ENCODE data around the gene NFIC. TPM values are rescaled to one million over a fixed set of nuclear protein-coding genes. Genes with fewer than 3 reads are reported as not detected.
"Not testable (repeated sequence)": the region's sequence is repeated elsewhere in the genome, so short reads cannot be mapped to it uniquely, and the experiment has no call there.

NFIC gene
- total RNA-seq, 2 donors from 2014 or later, result 10.4 to 23.1 TPM

GRCh38 chr19:3364501-3364858, 1.9 kb upstream of the NFIC start:
- no peak for ATAC-seq
- no peaks in the 10 kb centered on the region for H3K36me3 Mint-ChIP-seq
- H3K9me3 Mint-ChIP-seq, result no peaks in the 10 kb centered on the region

GRCh38 chr19:3365093-3365835, 1.1 kb upstream of the NFIC start:
- Mint-ChIP-seq H3K9me3 (no peaks in the 10 kb centered on the region), H3K36me3 (no peaks in the 10 kb centered on the region), H3K27ac (no peak overlapping the region)
- ATAC-seq (no peak), DNase-seq (ENCODE audit: low spot score in 2 of 2) (no peak)

More at GRCh38 chr19:3364501-3364858, 1.9 kb upstream of the NFIC start:
- no peak for DNase-seq (ENCODE audit: low spot score in 2 of 2)
- no peak overlapping the region for H3K27ac Mint-ChIP-seq

DNA sequence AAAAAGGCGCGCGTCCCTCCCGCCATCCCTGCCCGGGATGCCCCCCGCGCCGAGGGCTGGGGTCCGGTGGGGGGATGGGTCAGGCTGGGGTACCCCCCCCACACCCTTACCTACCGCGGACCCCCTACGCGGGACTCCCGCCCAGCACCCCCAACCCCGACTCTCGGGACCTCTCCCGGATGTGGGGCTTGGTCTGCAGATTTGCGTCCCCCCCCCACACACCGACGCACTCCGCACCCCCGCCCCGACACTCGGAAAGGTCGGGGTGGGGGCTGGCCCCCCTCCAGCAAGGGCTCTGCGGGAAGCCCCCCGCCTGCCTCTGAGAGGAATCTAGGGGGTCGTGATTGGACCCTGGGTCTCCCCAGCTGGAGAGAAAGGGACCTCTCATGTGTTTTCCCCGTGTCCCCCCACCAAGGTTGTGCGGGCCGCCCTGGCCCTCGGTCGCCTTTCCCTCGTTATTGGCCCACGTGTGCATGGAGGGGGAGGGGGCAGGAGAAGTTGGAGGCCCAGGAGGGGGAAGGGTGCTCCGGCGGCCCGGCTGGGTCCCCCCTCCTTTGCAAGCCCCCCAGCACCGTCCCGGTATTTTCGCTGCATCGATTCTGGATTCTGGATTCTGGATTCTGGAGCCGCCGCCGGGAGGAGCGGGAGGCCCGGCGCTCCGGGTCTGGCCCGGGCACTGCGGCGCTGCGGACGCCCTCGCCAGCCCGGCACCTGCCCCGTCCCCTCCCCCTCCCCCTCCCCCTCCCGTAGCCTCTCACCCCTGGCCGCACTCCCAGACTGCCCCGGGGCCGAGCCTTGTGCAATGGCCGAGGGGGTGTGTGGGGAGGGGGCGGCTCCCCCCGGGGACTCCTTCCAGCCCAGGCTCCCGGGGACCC, 607 bp downstream of the NFIC start:
- no peaks in the 10 kb centered on the region for H3K36me3 Mint-ChIP-seq
- ATAC-seq (peak; percentile 20 to 28), DNase-seq (ENCODE audit: low spot score in 2 of 2) (no peak)
- peak overlapping the region in 1 of 2 donors; percentile 26 for H3K27ac Mint-ChIP-seq
- no peaks in the 10 kb centered on the region for H3K9me3 Mint-ChIP-seq

DNA sequence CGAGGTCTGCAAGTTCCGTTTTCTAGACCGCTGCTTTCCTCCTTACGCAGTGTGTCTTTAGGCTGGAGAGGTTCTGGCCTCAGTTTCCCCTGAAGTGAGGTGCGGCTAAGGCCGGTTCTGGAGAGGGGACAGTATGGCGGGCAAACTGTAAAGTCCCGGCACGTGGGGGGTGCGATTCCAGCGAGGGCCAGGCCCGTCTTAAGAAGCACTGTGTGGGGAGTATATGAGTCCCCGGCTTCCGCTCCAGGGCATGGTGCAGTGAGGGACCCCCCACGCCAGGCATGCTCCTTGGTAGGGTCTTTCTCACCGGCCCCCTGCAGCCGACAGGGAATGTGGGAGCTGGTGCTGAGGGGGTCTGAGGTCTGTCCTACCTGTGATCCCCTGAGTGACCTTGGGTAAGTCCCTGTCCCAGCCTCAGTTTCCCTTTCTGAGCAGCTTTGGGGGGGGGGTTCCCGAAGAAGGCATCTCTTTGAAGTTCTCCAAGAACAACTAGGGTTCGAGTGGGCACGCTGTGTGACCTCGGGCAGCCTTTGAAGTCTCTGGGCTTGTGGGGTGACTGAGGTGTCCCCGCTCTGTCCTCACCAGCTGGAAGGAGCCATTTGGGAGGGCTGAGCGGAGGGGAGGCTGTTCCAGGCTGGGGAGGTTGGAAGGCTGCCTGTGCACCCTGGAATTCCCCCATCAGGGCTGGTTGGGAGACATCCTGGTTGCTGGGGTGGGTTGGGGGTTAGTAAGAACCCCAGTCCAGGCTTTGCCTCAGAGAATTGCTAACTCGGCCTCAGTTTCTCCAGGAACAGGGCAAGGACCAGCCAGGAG, 1.5 kb downstream of the NFIC start:
- no peaks in the 10 kb centered on the region for H3K36me3 Mint-ChIP-seq
- no peak for DNase-seq (ENCODE audit: low spot score in 2 of 2)

DNA sequence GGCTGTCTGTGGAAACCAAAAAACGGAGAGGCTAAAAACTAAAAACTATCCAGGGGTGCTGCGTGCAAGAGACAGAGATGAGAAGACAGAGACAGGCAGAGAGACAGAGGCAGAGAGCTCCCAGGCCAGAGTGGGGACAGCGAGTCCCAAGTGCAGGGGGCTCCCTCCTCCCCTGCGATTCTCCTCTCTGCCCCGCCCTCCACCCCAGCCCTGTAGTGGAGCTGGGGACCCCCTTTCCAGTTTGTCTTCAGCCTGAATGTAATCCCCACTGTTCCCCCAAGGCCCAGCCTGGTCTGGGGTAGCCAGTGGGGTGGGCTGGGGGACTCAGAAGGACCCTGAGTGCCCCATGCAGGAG, 2.0 kb downstream of the NFIC start:
- ATAC-seq (peak in 1 of 2 donors; percentile 4), DNase-seq (ENCODE audit: low spot score in 2 of 2) (no peak)
- no peaks in the 10 kb centered on the region for H3K36me3 Mint-ChIP-seq
- no peak overlapping the region for H3K27ac Mint-ChIP-seq
- no peaks in the 10 kb centered on the region for H3K9me3 Mint-ChIP-seq

More for the DNA sequence above, 1.5 kb downstream of the NFIC start:
- Mint-ChIP-seq H3K27ac (no peak overlapping the region), H3K9me3 (no peaks in the 10 kb centered on the region)
- ATAC-seq, result no peak

DNA sequence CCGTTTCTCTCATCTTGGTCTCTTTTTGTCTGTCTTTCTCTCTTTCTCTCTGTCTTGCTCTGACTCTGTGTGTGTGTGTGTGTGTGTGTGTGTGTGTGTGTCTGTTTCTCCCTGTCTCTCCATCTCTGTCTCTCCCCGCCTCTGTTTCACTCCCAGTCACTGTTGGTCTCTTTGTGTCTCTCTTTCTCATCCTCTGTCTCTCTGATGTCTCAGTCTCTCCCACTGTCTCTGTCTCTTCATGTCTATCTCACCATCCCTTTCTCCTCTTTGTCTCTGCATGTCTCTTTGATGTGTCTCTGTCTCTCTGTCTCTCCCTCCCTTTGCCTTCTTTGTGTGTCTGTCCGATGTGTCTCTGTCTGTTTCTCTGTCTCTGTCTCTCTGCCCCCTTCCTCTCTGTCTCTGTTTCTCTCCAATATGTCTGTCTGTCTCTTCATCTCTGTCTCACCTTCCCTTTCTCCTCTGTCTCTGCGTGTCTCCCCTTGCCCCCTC, 2.5 kb downstream of the NFIC start:
- Mint-ChIP-seq H3K27ac (peak overlapping the region in 1 of 2 donors; percentile 48), H3K36me3 (no peaks in the 10 kb centered on the region), H3K9me3 (no peaks in the 10 kb centered on the region)
- no peak for ATAC-seq
- DNase-seq (ENCODE audit: low spot score in 2 of 2), result no peak

DNA sequence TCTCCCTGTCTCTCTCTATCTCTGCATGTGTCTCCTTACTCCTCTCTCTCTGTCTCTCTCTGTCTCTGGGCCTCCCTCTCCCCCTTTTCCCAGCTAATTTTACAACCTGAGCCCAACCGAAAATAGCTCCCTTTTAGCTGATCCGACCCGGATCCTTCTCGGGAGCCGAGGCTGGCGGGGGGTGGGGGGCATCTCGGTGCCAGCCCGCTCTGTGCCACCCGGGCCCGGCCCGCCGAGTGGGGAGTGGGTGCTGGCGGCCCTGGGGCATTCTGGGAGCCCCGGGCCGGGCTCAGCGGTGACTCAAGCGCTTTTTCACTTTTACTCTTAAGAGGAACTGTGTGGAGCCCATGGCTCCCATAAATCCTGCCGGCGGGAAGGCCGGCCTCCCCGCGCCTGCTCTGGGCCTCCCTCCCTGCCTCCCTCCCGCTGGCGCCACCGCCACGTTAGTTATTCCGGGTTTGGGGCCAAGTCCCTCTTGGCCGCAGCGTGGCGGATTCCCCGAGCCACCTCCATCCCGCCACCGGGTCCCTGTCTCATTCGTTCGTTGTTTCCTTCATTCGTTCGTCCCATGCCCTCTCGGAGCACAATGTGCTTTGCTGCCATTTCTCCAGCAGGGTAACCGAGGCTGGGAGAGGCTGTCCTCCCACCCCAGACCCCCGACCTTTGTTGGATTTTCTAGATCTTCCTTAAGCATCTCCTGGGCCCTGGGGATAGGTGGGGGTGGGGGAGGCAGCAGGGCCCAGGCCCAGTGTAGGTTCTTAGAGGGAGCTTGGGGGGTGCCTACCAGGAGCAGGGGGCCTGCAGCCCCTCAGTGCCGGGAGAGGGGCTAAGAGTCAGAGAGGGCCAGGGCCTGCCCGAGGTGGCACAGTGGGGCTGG, 3.2 kb downstream of the NFIC start:
- no peaks in the 10 kb centered on the region for H3K9me3 Mint-ChIP-seq
- H3K27ac Mint-ChIP-seq, result peak overlapping the region in 1 of 2 donors; percentile 48
- H3K36me3 Mint-ChIP-seq, result no peaks in the 10 kb centered on the region
- no peak for DNase-seq (ENCODE audit: low spot score in 2 of 2)
- ATAC-seq, result peak; percentile 52 to 54

GRCh38 chr19:3370214-3370720, 3.9 kb downstream of the NFIC start:
- no peak for ATAC-seq
- Mint-ChIP-seq H3K36me3 (no peaks in the 10 kb centered on the region), H3K27ac (peak overlapping the region in 1 of 2 donors; percentile 48), H3K9me3 (no peaks in the 10 kb centered on the region)
- no peak for DNase-seq (ENCODE audit: low spot score in 2 of 2)

GRCh38 chr19:3370728-3371591, 4.6 kb downstream of the NFIC start:
- Mint-ChIP-seq H3K36me3 (no peaks in the 10 kb centered on the region), H3K9me3 (no peaks in the 10 kb centered on the region), H3K27ac (no peak overlapping the region)
- no peak for ATAC-seq
- DNase-seq (ENCODE audit: low spot score in 2 of 2), result no peak

- H3K27ac Mint-ChIP-seq, result no peak overlapping the region
- no peak for ATAC-seq
- no peaks in the 10 kb centered on the region for H3K9me3 Mint-ChIP-seq
- no peaks in the 10 kb centered on the region for H3K36me3 Mint-ChIP-seq
- DNase-seq (ENCODE audit: low spot score in 2 of 2), result no peak
Observed at GRCh38 chr19:3372413-3372812, 6.0 kb downstream of the NFIC start.

GRCh38 chr19:3373971-3374368, 7.6 kb downstream of the NFIC start:
- no peak for DNase-seq (ENCODE audit: low spot score in 2 of 2)
- Mint-ChIP-seq H3K27ac (peak overlapping the region in 1 of 2 donors; percentile 17), H3K36me3 (no peaks in the 10 kb centered on the region), H3K9me3 (no peaks in the 10 kb centered on the region)
- no peak for ATAC-seq

GRCh38 chr19:3374369-3375112, 8.2 kb downstream of the NFIC start:
- no peaks in the 10 kb centered on the region for H3K36me3 Mint-ChIP-seq
- no peak for DNase-seq (ENCODE audit: low spot score in 2 of 2)
- no peaks in the 10 kb centered on the region for H3K9me3 Mint-ChIP-seq
- ATAC-seq, result no peak
- peak overlapping the region in 1 of 2 donors; percentile 17 for H3K27ac Mint-ChIP-seq

DNA sequence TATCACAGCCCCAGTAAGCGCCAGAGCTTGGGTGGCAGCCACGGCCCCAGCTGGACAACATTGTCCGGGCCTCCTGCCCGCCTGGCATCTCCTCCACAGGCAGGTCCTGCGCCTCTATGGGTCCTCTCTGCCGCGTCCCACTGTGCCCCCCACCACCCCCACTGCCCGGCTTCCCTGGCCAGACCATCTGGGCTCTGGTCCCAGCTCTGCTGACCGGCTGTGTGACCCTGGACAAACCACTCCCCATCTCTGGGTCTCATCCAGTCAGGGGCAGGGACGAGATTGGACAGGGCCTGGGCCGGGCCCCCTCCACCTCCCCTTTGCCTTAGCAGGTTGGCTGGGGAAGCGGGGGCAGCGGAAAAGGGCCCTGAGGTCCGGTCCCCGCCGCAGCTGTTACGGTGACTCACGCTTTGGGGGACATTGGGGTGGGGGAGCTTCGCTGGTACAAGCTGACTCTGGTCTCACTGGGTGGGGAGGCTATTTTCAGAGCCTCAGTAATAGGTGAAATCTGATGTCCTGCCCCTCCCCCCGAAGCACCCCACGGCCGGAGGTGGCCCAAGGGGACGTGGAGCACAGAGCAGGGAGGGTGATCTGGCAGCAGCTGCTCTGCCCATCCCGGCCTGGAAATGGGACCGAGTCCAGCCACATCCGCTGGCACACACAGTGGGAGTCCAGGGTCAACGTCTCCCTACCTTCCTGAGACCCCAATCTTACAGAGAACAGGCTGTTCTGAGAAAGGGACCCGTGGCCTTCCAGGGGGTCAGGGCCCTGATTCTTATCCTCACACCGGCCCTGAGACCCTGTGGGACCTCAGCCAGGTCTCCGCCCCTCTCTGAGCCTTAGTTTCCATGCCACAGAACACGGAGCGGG, 9.1 kb downstream of the NFIC start:
- Mint-ChIP-seq H3K27ac (peak overlapping the region in 1 of 2 donors; percentile 49), H3K36me3 (no peaks in the 10 kb centered on the region), H3K9me3 (no peaks in the 10 kb centered on the region)
- ATAC-seq, result no peak
- no peak for DNase-seq (ENCODE audit: low spot score in 2 of 2)

DNA sequence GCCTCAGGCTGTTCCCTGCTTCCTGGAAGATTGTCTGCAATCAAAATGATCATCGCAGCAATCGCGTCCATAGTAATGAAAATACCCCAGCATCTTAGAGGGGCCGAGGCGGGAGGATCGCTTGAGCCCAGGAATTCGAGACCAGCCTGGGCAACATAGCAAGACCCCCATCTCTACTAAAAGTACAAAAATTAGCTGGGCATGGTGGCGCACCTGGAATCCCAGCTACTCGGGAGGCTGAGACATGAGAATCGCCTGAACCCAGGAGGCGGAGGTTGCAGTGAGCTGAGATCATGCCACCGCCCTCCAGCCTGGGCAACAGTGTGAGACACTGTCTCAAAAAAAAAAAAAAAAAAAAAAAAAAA, 9.7 kb downstream of the NFIC start:
- not testable (repeated sequence) for DNase-seq (ENCODE audit: low spot score in 2 of 2); ATAC-seq; H3K9me3 Mint-ChIP-seq; H3K36me3 Mint-ChIP-seq
- H3K27ac Mint-ChIP-seq, result peak overlapping the region in 1 of 2 donors; percentile 49

All from activated naive CD4-positive, alpha-beta T cell treated with anti-CD3 and anti-CD28 coated beads, Interleukin-2, amount 50 U/mL, for 72 hours (primary cell).